ENCODE data around the gene FAM151B.

- TF ChIP-seq POLR2AphosphoS5 (IDR thresholded peaks at IDR 0.05; ENCODE audit: low read depth, low read length) = no peak
- TF ChIP-seq POLR2A (IDR thresholded peaks at IDR 0.05; ENCODE audit: low read depth, low read length) = no peak
Observed at GRCh38 chr5:80474929-80475328, 13.0 kb upstream of the FAM151B start.
